Chondrocyte (in vitro differentiated cells): ENCODE data around the gene MTFP1. TPM values are rescaled to one million over a fixed set of nuclear protein-coding genes. Genes with fewer than 3 reads are reported as not detected.

Experiments used
- DNase-seq: peaks from one replicate; pipeline ENCODE4 v3.0.0; 2021; ENCODE audit warnings: mixed read lengths, low spot score
- H3K27ac Mint-ChIP-seq: one replicate; pipeline ENCODE4 v1.8.0; 2021; ENCODE audit warnings: mild to moderate bottlenecking, moderate library complexity, mixed read lengths; ENCODE audit not compliant: unreplicated experiment
- H3K27me3 Mint-ChIP-seq: 2 replicates; pipeline ENCODE4 v1.8.0; 2021; ENCODE audit warnings: low read depth, mixed read lengths
- H3K36me3 Mint-ChIP-seq: 2 replicates; pipeline ENCODE4 v1.8.0; 2021; ENCODE audit warnings: low read depth, mixed read lengths
- H3K4me1 Mint-ChIP-seq: 2 replicates; pipeline ENCODE4 v1.8.0; 2021; ENCODE audit warnings: low read depth, mild to moderate bottlenecking, mixed read lengths
- H3K4me3 Mint-ChIP-seq: one replicate; pipeline ENCODE4 v1.8.0; 2021; ENCODE audit warnings: mild to moderate bottlenecking, moderate library complexity, mixed read lengths; ENCODE audit not compliant: unreplicated experiment
- H3K9me3 Mint-ChIP-seq: 2 replicates; pipeline ENCODE4 v1.8.0; 2021; ENCODE audit warnings: low read depth, mixed read lengths
- total RNA-seq: library from RNA; stranded (reverse); gene quantifications from 3 replicates; pipeline ENCODE4 v1.2.1, GENCODE V29; 2021
- TF ChIP-seq, protein P1 (sequence below): fragments of 200-600 bp; sonication (generic); IDR thresholded peaks from 2 replicates; pipeline ENCODE4 v1.5.0; 2021; ENCODE audit warnings: antibody characterized with exemption, mild to moderate bottlenecking, moderate library complexity

MTFP1 gene
- total RNA-seq, 1 donor from 2014 or later: 12.1 TPM

DNA sequence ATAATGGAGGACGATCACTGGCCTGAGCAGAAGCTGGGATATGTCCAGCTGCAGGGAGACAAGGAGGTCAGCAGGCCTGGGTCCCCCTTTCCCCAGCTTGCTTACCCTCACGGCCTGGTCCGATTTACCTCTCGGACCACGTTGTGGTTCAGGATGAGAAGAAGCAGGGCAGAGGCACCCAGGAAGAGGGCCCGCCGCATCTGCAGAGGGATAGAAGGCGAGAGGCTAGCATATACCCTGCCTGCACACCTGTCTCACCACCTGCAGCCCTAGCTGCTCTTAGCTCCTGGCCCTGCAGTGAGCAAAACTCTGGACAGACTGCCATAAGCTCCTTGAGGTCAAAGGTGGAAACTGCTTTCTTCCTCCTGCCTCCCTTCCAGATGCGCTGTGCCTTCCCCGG is 39.6 kb upstream of the MTFP1 start:
- H3K4me1 Mint-ChIP-seq: peaks cover 17% of the 10 kb centered on the region
- TF ChIP-seq, protein P1, sequence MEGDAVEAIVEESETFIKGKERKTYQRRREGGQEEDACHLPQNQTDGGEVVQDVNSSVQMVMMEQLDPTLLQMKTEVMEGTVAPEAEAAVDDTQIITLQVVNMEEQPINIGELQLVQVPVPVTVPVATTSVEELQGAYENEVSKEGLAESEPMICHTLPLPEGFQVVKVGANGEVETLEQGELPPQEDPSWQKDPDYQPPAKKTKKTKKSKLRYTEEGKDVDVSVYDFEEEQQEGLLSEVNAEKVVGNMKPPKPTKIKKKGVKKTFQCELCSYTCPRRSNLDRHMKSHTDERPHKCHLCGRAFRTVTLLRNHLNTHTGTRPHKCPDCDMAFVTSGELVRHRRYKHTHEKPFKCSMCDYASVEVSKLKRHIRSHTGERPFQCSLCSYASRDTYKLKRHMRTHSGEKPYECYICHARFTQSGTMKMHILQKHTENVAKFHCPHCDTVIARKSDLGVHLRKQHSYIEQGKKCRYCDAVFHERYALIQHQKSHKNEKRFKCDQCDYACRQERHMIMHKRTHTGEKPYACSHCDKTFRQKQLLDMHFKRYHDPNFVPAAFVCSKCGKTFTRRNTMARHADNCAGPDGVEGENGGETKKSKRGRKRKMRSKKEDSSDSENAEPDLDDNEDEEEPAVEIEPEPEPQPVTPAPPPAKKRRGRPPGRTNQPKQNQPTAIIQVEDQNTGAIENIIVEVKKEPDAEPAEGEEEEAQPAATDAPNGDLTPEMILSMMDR: no peak
- H3K27ac Mint-ChIP-seq: no peak overlapping the region

DNA sequence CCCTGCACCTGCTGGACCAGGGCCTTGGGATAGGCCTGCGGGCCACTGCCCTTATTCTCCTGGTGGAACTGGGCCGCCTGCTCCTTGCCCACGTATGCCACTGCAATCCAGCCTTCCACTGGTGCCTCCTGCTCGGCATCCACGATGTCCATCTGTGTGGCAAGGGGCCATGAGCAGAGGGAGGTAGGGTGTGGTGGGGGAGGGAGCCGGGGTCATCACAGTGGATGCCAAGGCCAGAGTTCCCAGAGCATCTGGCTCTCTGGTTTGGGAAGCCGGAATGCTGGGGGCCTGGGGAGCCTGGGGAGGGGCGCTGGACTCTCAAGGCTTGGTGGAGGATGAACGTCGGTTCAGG is 39.0 kb upstream of the MTFP1 start:
- peaks cover 4% of the 10 kb centered on the region for H3K36me3 Mint-ChIP-seq
- peak overlapping the region; percentile 85 for H3K27ac Mint-ChIP-seq
- H3K27me3 Mint-ChIP-seq: no peaks in the 10 kb centered on the region
- peak overlapping the region; percentile 81 for H3K4me3 Mint-ChIP-seq
- H3K4me1 Mint-ChIP-seq: peaks cover 21% of the 10 kb centered on the region
- no peaks in the 10 kb centered on the region for H3K9me3 Mint-ChIP-seq
- TF ChIP-seq, protein P1: no peak
- DNase-seq: no peak

More for the DNA sequence above, 39.6 kb upstream of the MTFP1 start:
- Mint-ChIP-seq H3K9me3 (no peaks in the 10 kb centered on the region), H3K36me3 (peaks cover 7% of the 10 kb centered on the region), H3K4me3 (peak overlapping the region; percentile 81), H3K27me3 (no peaks in the 10 kb centered on the region)
- DNase-seq: no peak

DNA sequence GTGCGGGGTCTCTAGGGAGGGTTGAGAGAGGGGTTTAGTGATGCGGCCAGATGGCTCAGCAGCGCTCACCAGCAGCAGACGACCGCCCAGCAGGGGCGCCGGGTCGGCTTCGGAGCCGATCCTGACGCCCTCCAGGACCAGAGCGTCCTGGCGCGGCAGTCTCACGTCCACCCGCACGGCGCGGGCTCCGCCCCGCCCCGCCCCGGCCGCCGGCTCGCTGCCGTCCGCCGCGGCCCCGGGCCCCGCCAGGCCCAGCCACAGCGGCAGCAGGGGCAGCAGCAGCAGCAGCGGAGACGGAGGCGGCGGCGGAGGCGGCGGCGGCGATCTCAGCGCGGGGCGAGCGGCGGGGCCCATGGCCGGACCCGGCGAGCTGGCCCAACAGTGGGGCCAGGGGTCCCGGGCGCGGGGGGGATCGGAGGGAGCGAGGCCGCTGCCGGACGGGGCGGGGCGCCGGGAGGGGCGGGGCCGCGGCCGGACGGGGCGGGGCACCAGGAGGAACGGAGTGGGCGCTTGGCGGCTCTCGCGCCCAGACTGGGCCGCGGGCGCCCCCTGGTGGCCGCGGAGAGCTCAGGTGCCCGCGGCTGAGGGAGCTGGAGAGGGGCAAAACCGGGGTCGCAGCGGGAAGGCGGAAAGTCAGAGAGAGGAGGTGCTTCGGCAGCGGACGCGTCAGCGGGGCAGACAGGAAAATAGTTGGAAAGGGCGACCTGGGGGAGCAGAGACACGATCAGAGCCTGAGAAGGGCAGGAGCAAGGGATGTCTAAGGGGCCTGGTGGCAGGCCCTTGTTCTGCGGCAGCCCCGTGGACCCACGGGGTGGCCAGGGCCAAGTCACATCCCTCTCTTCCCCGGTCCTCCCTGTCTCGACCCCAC is 38.4 kb upstream of the MTFP1 start, which contains the start of gene RNF215:
Gene RNF215 (minus strand): TSS at position 452 of the 868 bp plus-strand sequence. CDS start 98 bp downstream, at position 354.
- no peaks in the 10 kb centered on the region for H3K9me3 Mint-ChIP-seq
- peak within 1 kb of the TSS; percentile 81 for H3K4me3 Mint-ChIP-seq
- H3K27ac Mint-ChIP-seq: peak within 1 kb of the TSS; percentile 85
- H3K4me1 Mint-ChIP-seq: peaks cover 21% of the 10 kb centered on the region
- no peak for DNase-seq
- H3K27me3 Mint-ChIP-seq: no peaks in the 10 kb centered on the region
- H3K36me3 Mint-ChIP-seq: peaks cover 4% of the 10 kb centered on the region
- TF ChIP-seq, protein P1: peak; percentile 92

DNA sequence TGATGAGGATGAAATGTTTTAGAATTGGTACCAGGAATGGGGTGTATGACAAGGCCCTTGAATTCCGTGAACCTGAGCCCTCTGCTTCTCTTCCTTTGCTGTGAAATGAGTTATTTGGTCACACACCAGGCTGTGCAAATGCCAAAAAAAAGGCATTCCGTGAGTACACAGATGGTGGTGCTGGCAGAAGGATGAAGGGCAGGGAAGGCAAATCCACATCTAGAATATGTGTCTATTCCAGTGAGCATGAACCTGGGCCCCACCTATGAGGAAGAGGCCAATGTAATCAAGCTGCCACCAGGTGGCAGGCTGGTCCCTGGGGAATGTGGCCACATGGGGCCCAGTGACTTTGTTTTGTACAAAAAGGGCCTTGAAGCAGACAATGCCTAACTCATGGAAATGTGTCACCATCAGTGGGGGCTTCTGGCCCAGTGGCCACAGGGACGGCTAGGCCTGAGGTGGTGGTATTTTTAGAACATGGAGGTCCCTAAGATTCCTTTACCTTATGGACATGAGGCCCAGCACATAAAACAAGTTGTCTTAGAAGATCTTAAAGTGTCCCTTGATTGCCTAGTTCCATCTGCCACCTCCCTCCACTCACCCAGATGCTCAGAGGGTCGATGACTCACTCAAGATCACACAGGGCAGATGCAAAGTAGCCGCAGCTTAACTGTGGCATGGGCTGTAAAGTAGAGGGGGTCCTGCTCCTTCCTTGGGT is 34.4 kb upstream of the MTFP1 start:
- Mint-ChIP-seq H3K4me3 (no peak overlapping the region), H3K4me1 (peaks cover 17% of the 10 kb centered on the region), H3K36me3 (no peaks in the 10 kb centered on the region), H3K27me3 (no peaks in the 10 kb centered on the region), H3K27ac (no peak overlapping the region), H3K9me3 (no peaks in the 10 kb centered on the region)
- TF ChIP-seq, protein P1: peak; percentile 79
- DNase-seq: no peak

DNA sequence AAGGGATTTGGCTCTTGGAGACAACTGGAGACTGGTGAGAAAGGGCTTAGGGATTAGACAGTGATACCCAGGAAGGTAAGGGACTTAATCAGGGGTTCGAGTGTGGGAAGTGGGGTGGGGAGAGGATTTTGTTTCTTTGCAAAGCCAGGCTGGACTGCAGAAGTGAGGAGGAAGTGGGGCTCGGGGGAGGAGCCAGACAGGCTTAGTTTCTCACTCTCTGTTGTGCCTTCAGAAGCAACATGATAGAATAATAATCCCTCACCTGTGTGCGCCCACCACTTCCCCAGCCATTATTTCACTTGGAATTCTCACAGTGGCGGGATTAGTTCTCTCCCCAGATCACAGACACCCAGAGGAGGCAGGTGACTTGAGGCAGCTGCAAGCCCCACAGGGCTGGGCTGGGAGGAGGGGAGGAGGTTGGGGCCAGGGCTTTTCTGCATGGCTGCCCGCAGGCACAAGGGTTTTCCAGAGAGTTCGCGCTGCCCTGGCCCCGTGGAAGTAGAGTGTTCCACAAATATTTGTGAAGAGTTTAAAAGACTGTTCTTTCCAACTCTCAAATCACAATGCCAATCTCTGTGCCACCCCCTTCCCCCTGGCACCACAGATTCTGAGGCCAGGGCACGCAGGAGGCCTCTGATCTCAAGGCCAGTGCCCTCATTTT is 32.8 kb upstream of the MTFP1 start:
- H3K4me1 Mint-ChIP-seq: peaks cover 16% of the 10 kb centered on the region
- no peak overlapping the region for H3K27ac Mint-ChIP-seq
- TF ChIP-seq, protein P1: no peak
- no peak for DNase-seq
- H3K9me3 Mint-ChIP-seq: no peaks in the 10 kb centered on the region
- no peaks in the 10 kb centered on the region for H3K27me3 Mint-ChIP-seq
- no peaks in the 10 kb centered on the region for H3K36me3 Mint-ChIP-seq
- no peak overlapping the region for H3K4me3 Mint-ChIP-seq
